ENCODE results near the gene PTGES3. TPM values are rescaled to one million over a fixed set of nuclear protein-coding genes. Genes with fewer than 3 reads are reported as not detected.

PTGES3 gene
- total RNA-seq, 3 donors from 2014 or later = 343 to 400 (median 399) TPM

Other genes starting within 250 kb of the PTGES3 start
- gene TIMELESS, start 238.9 kb downstream of the PTGES3 start, total RNA-seq = 10 to 100 TPM; 35.2 to 45.2 (median 36.6) TPM
- under 1 TPM in 1 of 3 donors, not detected in 2; 0.08 TPM for gene MIP, start 233.6 kb downstream of the PTGES3 start, total RNA-seq
- 1 to 10 TPM; 4.0 to 4.8 (median 4.1) TPM for gene SPRYD4, start 219.7 kb downstream of the PTGES3 start, total RNA-seq
- 1 to 10 TPM; 1.7 to 4.2 (median 2.2) TPM for gene GLS2, start 200.1 kb downstream of the PTGES3 start, total RNA-seq
- 1 to 10 TPM in 2 of 3 donors, under 1 TPM in 1; 0.66 to 4.0 (median 1.4) TPM for gene RBMS2, start 166.5 kb downstream of the PTGES3 start, total RNA-seq
- 10 to 100 TPM; 53.0 to 64.9 (median 64.5) TPM for gene BAZ2A, start 58.0 kb downstream of the PTGES3 start, total RNA-seq
- gene ATP5F1B, start 42.3 kb downstream of the PTGES3 start, total RNA-seq = 1,000 to 10,000 TPM in 1 of 3 donors, 100 to 1,000 TPM in 2; 885 to 1,118 (median 953) TPM
- 1,000 to 10,000 TPM; 1,078 to 1,189 (median 1,154) TPM for gene NACA, start 37.0 kb upstream of the PTGES3 start, total RNA-seq
- 10 to 100 TPM; 56.0 to 68.2 (median 60.1) TPM for gene PRIM1, start 64.0 kb upstream of the PTGES3 start, total RNA-seq
- gene HSD17B6, start 75.0 kb upstream of the PTGES3 start, total RNA-seq = 1 to 10 TPM; 1.3 to 3.2 (median 1.9) TPM
- gene SDR9C7, start 246.1 kb upstream of the PTGES3 start, total RNA-seq = not detected

All from activated T-cell treated with anti-CD3 and anti-CD28 coated beads, Interleukin-2, amount 50 U/mL, for 4 hours (primary cell).